ENCODE data around the gene ELOVL5.

Gene ELOVL5

GRCh38 chr6:53358440-53359094 lies 9.8 kb upstream of the ELOVL5 start:
- no peak for TF ChIP-seq TAF1 (IDR thresholded peaks at IDR 0.05; ENCODE audit: borderline replicate concordance, insufficient read depth, low read length)
- TF ChIP-seq SIN3A (IDR thresholded peaks at IDR 0.05; ENCODE audit: borderline replicate concordance, insufficient read depth, low read length): no peak
- no peak for TF ChIP-seq REST (IDR thresholded peaks at IDR 0.05; ENCODE audit: insufficient read depth in 1 of 2, low read depth in 2 of 2, low read length in 2 of 2)
- TF ChIP-seq POLR2AphosphoS5 (IDR thresholded peaks at IDR 0.05; ENCODE audit: low read depth, low read length): no peak
- TF ChIP-seq FOXP2 (optimal IDR thresholded peaks at IDR 0.05; ENCODE audit: borderline replicate concordance, extremely low read depth, extremely low read length, insufficient read depth): no peak

GRCh38 chr6:53357576-53358360 lies 9.0 kb upstream of the ELOVL5 start:
- TF ChIP-seq FOXP2 (optimal IDR thresholded peaks at IDR 0.05; ENCODE audit: borderline replicate concordance, extremely low read depth, extremely low read length, insufficient read depth) (no peak), TAF1 (IDR thresholded peaks at IDR 0.05; ENCODE audit: borderline replicate concordance, insufficient read depth, low read length) (no peak), POLR2AphosphoS5 (IDR thresholded peaks at IDR 0.05; ENCODE audit: low read depth, low read length) (no peak), SIN3A (IDR thresholded peaks at IDR 0.05; ENCODE audit: borderline replicate concordance, insufficient read depth, low read length) (no peak), REST (IDR thresholded peaks at IDR 0.05; ENCODE audit: insufficient read depth in 1 of 2, low read depth in 2 of 2, low read length in 2 of 2) (no peak)

GRCh38 chr6:53353624-53354023 lies 4.9 kb upstream of the ELOVL5 start:
- TF ChIP-seq REST (IDR thresholded peaks at IDR 0.05; ENCODE audit: insufficient read depth in 1 of 2, low read depth in 2 of 2, low read length in 2 of 2): no peak
- no peak for TF ChIP-seq TAF1 (IDR thresholded peaks at IDR 0.05; ENCODE audit: borderline replicate concordance, insufficient read depth, low read length)
- no peak for TF ChIP-seq POLR2AphosphoS5 (IDR thresholded peaks at IDR 0.05; ENCODE audit: low read depth, low read length)
- no peak for TF ChIP-seq FOXP2 (optimal IDR thresholded peaks at IDR 0.05; ENCODE audit: borderline replicate concordance, extremely low read depth, extremely low read length, insufficient read depth)
- TF ChIP-seq SIN3A (IDR thresholded peaks at IDR 0.05; ENCODE audit: borderline replicate concordance, insufficient read depth, low read length): no peak

- no peak for TF ChIP-seq FOXP2 (optimal IDR thresholded peaks at IDR 0.05; ENCODE audit: borderline replicate concordance, extremely low read depth, extremely low read length, insufficient read depth)
- TF ChIP-seq TAF1 (IDR thresholded peaks at IDR 0.05; ENCODE audit: borderline replicate concordance, insufficient read depth, low read length): no peak
- no peak for TF ChIP-seq POLR2AphosphoS5 (IDR thresholded peaks at IDR 0.05; ENCODE audit: low read depth, low read length)
- no peak for TF ChIP-seq SIN3A (IDR thresholded peaks at IDR 0.05; ENCODE audit: borderline replicate concordance, insufficient read depth, low read length)
- no peak for TF ChIP-seq REST (IDR thresholded peaks at IDR 0.05; ENCODE audit: insufficient read depth in 1 of 2, low read depth in 2 of 2, low read length in 2 of 2)
Measured at GRCh38 chr6:53352360-53352759, 3.6 kb upstream of the ELOVL5 start.
